ENCODE data around the gene BCAR1.

BCAR1 gene

DNA sequence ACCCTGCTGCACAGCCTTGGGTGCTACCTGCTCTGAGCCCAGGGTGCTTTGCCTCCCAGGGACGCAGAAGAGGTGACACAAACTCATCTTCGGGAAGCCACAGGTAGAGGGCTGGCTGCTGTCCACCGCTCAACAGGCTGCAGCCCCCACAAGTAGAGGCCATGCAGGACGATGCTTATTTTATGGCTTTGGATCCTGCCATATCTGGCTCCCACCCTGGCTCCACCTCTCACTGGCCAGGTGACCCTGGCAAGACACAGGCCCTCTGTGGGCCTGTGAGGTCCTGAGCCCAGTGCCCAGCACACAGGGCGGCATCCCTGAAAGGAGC is 11.3 kb upstream of the BCAR1 start:
- TF ChIP-seq CTCF (conservative IDR thresholded peaks at IDR 0.05; ENCODE audit: low read length) (no peak), EZH2phosphoT487 (IDR thresholded peaks at IDR 0.05; ENCODE audit: borderline replicate concordance) (no peak)
- no peaks in the 10 kb centered on the region for H4K20me1 ChIP-seq (ENCODE audit: insufficient read depth, low read length, poor library complexity, severe bottlenecking)
- H3K36me3 ChIP-seq (ENCODE audit: insufficient read depth, low read length): no peaks in the 10 kb centered on the region
- H3K4me2 ChIP-seq (ENCODE audit: low read depth, low read length, poor library complexity, severe bottlenecking): no peak overlapping the region
- H3K79me2 ChIP-seq (ENCODE audit: insufficient read depth, low read length): no peaks in the 10 kb centered on the region
- no peaks in the 10 kb centered on the region for H3F3A ChIP-seq (ENCODE audit: low read depth)
- no peak overlapping the region for H3K4me3 ChIP-seq (ENCODE audit: low read length, poor library complexity, severe bottlenecking)
- H3K27me3 ChIP-seq (ENCODE audit: insufficient read depth, low read length, poor library complexity, severe bottlenecking): peaks cover 11% of the 10 kb centered on the region
- no peaks in the 10 kb centered on the region for H3K4me1 ChIP-seq (ENCODE audit: insufficient read depth, low read length, poor library complexity, severe bottlenecking)
- H3K9me3 ChIP-seq (ENCODE audit: insufficient read depth, low read depth, low read length): no peaks in the 10 kb centered on the region
- no peak overlapping the region for H2AFZ ChIP-seq (ENCODE audit: low read length)
- H3K9me2 ChIP-seq (replicated peaks; ENCODE audit: low read depth, low read length): no peaks in the 10 kb centered on the region
- no peak overlapping the region for H3K9ac ChIP-seq (ENCODE audit: low read depth, low read length, poor library complexity, severe bottlenecking)

DNA sequence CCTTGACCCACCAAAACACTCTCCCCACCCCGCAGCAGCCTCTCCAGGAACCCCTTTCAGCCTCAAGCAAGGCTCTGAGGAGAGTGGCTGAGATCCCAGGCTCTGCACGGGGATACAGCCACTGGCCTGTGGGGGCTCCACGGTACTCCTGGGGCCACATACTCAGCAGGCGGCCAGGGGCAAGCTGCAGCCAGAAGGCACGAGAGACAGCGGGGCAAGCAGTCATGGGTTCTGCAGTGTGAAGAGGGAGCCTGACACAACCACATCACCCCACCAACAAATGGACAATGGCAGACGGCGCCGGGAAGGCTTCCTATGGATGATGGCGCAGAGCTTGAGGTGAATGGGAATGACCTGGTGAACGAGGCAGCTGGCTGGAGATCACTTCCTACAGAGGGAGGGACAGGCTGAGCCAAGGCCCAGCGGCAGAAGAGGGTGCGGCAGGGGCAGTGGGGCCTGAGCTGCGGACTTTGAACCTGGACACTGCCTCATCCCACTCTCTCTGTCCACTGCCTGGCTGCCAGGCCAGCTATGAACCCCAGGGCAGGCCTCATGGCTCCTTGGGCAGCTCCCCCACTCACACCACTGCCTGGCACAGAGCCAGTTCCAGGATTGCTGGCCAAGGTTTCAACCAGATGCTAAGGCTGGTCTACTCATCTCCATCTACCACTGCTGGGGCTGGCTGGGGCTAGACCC is 10.8 kb upstream of the BCAR1 start:
- H3K36me3 ChIP-seq (ENCODE audit: insufficient read depth, low read length): no peaks in the 10 kb centered on the region
- no peaks in the 10 kb centered on the region for H3F3A ChIP-seq (ENCODE audit: low read depth)
- H3K4me3 ChIP-seq (ENCODE audit: low read length, poor library complexity, severe bottlenecking): no peak overlapping the region
- H3K9me3 ChIP-seq (ENCODE audit: insufficient read depth, low read depth, low read length): no peaks in the 10 kb centered on the region
- H3K27me3 ChIP-seq (ENCODE audit: insufficient read depth, low read length, poor library complexity, severe bottlenecking): peaks cover 11% of the 10 kb centered on the region
- H3K9ac ChIP-seq (ENCODE audit: low read depth, low read length, poor library complexity, severe bottlenecking): no peak overlapping the region
- H3K4me1 ChIP-seq (ENCODE audit: insufficient read depth, low read length, poor library complexity, severe bottlenecking): no peaks in the 10 kb centered on the region
- H2AFZ ChIP-seq (ENCODE audit: low read length): no peak overlapping the region
- H3K4me2 ChIP-seq (ENCODE audit: low read depth, low read length, poor library complexity, severe bottlenecking): no peak overlapping the region
- no peaks in the 10 kb centered on the region for H3K9me2 ChIP-seq (replicated peaks; ENCODE audit: low read depth, low read length)
- H3K79me2 ChIP-seq (ENCODE audit: insufficient read depth, low read length): no peaks in the 10 kb centered on the region
- TF ChIP-seq EZH2phosphoT487 (IDR thresholded peaks at IDR 0.05; ENCODE audit: borderline replicate concordance) (no peak), CTCF (conservative IDR thresholded peaks at IDR 0.05; ENCODE audit: low read length) (no peak)
- no peaks in the 10 kb centered on the region for H4K20me1 ChIP-seq (ENCODE audit: insufficient read depth, low read length, poor library complexity, severe bottlenecking)

- Histone ChIP-seq H3F3A (ENCODE audit: low read depth) (no peaks in the 10 kb centered on the region), H2AFZ (ENCODE audit: low read length) (no peak overlapping the region), H3K79me2 (ENCODE audit: insufficient read depth, low read length) (no peaks in the 10 kb centered on the region), H4K20me1 (ENCODE audit: insufficient read depth, low read length, poor library complexity, severe bottlenecking) (no peaks in the 10 kb centered on the region), H3K4me2 (ENCODE audit: low read depth, low read length, poor library complexity, severe bottlenecking) (no peak overlapping the region), H3K9me3 (ENCODE audit: insufficient read depth, low read depth, low read length) (no peaks in the 10 kb centered on the region), H3K4me3 (ENCODE audit: low read length, poor library complexity, severe bottlenecking) (no peak overlapping the region), H3K27me3 (ENCODE audit: insufficient read depth, low read length, poor library complexity, severe bottlenecking) (peaks cover 11% of the 10 kb centered on the region), H3K4me1 (ENCODE audit: insufficient read depth, low read length, poor library complexity, severe bottlenecking) (no peaks in the 10 kb centered on the region), H3K36me3 (ENCODE audit: insufficient read depth, low read length) (no peaks in the 10 kb centered on the region), H3K9ac (ENCODE audit: low read depth, low read length, poor library complexity, severe bottlenecking) (no peak overlapping the region), H3K9me2 (replicated peaks; ENCODE audit: low read depth, low read length) (no peaks in the 10 kb centered on the region)
- TF ChIP-seq EZH2phosphoT487 (IDR thresholded peaks at IDR 0.05; ENCODE audit: borderline replicate concordance) (no peak), CTCF (conservative IDR thresholded peaks at IDR 0.05; ENCODE audit: low read length) (no peak)
Measured at GRCh38 chr16:75261590-75262078, 10.2 kb upstream of the BCAR1 start.
